Brain pericyte (primary cell): ENCODE measurements around the gene SPEG.

Experiments used
- DNase-seq: peaks from one replicate; pipeline ENCODE4 v3.0.0-alpha.2; 2012; ENCODE audit warnings: low read depth, low spot score

SPEG gene

GRCh38 chr2:219477179-219477578 lies 42.5 kb downstream of the SPEG start:
- DNase-seq, result no peak

DNA sequence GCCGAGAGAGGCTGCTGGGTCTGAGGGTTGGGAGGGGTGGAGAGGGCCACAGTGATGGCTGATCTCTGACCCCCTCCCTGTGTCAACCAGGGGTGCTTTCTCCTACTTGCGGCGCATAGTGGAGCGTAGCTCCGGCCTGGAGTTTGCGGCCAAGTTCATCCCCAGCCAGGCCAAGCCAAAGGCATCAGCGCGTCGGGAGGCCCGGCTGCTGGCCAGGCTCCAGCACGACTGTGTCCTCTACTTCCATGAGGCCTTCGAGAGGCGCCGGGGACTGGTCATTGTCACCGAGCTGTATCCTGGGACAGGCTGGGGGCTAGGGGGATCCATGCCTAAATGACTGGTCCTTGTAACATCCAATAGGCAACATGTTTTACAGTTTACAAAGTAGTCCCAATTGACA lies 43.2 kb downstream of the SPEG start:
- no peak for DNase-seq

- DNase-seq, result no peak
Observed at GRCh38 chr2:219478916-219479315, 44.3 kb downstream of the SPEG start.

DNA sequence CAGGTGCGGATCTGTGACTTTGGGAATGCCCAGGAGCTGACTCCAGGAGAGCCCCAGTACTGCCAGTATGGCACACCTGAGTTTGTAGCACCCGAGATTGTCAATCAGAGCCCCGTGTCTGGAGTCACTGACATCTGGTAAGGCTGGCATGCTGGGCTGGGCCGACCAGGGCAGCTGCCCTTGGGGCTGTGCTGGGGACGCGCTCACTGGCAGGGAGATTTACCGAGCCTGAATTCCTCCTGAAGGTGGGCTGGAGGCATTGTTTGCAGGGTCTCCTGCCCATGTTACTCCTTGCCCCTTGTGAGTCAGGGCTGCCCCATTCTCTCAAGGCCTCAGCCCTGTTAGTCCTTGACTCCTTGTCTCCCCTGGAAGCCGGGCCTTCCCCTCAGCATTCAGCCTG lies 45.4 kb downstream of the SPEG start:
- DNase-seq, result no peak

DNA sequence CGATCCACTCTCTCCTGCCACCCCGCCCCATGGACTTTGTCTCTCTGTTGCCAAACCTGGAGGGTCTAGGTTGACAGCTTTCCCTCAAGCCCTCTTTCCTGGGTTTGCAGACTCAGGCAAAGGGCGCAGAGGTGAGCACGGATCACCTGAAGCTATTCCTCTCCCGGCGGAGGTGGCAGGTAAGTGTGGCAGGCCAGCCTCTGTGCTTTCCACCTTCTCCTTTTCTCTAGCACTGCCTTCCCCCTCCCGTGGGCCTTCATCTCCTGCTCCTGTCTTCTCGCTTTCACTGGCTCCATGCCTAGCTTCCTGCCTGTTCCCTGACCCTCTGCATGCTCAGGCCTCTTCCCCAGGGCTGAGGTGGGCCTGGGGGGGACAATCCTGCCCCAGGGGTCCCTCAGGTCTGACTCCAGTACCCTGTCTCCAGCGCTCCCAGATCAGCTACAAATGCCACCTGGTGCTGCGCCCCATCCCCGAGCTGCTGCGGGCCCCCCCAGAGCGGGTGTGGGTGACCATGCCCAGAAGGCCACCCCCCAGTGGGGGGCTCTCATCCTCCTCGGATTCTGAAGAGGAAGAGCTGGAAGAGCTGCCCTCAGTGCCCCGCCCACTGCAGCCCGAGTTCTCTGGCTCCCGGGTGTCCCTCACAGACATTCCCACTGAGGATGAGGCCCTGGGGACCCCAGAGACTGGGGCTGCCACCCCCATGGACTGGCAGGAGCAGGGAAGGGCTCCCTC lies 48.2 kb downstream of the SPEG start:
- no peak for DNase-seq

GRCh38 chr2:219483451-219484342 lies 49.1 kb downstream of the SPEG start:
- no peak for DNase-seq

DNA sequence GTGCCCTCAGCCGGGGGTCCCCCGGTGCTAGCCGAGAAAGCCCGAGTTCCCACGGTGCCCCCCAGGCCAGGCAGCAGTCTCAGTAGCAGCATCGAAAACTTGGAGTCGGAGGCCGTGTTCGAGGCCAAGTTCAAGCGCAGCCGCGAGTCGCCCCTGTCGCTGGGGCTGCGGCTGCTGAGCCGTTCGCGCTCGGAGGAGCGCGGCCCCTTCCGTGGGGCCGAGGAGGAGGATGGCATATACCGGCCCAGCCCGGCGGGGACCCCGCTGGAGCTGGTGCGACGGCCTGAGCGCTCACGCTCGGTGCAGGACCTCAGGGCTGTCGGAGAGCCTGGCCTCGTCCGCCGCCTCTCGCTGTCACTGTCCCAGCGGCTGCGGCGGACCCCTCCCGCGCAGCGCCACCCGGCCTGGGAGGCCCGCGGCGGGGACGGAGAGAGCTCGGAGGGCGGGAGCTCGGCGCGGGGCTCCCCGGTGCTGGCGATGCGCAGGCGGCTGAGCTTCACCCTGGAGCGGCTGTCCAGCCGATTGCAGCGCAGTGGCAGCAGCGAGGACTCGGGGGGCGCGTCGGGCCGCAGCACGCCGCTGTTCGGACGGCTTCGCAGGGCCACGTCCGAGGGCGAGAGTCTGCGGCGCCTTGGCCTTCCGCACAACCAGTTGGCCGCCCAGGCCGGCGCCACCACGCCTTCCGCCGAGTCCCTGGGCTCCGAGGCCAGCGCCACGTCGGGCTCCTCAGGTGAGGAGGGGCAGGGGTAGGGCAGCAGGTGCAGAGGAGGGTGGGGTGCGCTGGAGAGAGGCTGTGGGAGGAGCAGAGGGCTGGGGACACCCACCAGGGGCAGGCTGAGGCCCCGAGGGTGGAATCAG lies 49.9 kb downstream of the SPEG start:
- DNase-seq, result no peak

GRCh38 chr2:219485201-219485580 lies 50.5 kb downstream of the SPEG start:
- DNase-seq, result no peak

- no peak for DNase-seq
Observed at GRCh38 chr2:219486380-219486959, 51.8 kb downstream of the SPEG start.

DNA sequence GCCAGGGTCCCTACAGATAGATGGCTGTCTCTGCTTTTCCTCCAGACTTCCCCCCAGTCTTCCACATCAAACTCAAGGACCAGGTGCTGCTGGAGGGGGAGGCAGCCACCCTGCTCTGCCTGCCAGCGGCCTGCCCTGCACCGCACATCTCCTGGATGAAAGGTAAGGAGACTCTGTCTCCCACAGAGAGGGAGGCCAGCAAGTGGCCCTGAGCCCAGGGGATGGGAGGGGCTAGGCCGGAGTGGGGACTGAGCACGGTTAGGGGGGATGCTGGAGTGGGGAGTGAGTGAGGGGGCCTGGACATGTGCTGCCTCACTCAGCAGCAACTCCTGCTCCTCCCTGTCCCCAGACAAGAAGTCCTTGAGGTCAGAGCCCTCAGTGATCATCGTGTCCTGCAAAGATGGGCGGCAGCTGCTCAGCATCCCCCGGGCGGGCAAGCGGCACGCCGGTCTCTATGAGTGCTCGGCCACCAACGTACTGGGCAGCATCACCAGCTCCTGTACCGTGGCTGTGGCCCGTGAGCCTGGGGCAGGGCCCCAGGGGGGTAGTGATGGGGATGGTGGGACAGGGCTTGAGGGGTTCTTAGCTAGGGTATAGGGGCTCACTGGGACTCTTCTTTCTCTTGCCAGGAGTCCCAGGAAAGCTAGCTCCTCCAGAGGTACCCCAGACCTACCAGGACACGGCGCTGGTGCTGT lies 53.7 kb downstream of the SPEG start:
- DNase-seq, result no peak

- no peak for DNase-seq
Observed at GRCh38 chr2:219488844-219489194, 54.2 kb downstream of the SPEG start.

DNA sequence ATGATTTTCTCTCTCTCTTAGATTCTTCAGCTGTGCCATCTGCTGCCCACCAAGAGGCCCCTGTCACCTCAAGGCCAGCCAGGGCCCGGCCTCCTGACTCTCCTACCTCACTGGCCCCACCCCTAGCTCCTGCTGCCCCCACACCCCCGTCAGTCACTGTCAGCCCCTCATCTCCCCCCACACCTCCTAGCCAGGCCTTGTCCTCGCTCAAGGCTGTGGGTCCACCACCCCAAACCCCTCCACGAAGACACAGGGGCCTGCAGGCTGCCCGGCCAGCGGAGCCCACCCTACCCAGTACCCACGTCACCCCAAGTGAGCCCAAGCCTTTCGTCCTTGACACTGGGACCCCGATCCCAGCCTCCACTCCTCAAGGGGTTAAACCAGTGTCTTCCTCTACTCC lies 54.7 kb downstream of the SPEG start:
- no peak for DNase-seq

GRCh38 chr2:219490186-219490585 lies 55.5 kb downstream of the SPEG start:
- DNase-seq, result no peak

- no peak for DNase-seq
Observed at GRCh38 chr2:219490600-219491130, 56.0 kb downstream of the SPEG start.

DNA sequence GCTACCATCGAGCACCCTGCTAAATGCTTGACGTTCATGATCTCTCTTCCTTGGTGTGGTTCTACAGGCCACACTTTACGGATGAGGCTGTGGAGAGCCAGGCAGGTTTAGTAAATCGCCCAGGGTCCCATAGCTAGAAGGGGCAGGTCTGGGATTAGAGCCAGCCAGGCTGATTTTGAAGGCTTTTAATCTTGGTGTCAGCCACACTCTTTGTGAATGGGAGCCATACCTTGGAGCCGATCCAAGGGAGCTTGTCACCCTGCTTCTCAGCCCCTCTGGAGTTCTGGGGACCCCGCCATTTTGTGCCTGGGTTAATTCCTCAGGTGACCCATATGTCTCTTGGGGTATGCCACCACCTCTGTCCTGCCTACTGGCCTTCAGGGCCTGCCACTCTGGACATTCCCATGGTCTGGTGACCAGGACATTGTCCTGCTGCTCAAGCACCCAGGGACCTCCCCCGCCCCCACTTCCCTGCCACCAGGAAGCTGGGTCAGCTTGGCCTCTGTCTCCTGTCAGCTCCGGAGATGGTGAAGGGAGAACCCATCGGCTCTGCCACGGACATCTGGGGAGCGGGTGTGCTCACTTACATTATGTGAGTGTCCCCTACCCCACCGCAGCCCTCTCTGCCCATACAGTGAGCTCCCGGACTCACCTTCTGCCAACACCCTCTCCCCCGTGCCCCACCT lies 56.8 kb downstream of the SPEG start:
- no peak for DNase-seq

GRCh38 chr2:219492575-219492974 lies 57.9 kb downstream of the SPEG start:
- no peak for DNase-seq

- no peak for DNase-seq
Observed at GRCh38 chr2:219493086-219493485, 58.4 kb downstream of the SPEG start.

DNA sequence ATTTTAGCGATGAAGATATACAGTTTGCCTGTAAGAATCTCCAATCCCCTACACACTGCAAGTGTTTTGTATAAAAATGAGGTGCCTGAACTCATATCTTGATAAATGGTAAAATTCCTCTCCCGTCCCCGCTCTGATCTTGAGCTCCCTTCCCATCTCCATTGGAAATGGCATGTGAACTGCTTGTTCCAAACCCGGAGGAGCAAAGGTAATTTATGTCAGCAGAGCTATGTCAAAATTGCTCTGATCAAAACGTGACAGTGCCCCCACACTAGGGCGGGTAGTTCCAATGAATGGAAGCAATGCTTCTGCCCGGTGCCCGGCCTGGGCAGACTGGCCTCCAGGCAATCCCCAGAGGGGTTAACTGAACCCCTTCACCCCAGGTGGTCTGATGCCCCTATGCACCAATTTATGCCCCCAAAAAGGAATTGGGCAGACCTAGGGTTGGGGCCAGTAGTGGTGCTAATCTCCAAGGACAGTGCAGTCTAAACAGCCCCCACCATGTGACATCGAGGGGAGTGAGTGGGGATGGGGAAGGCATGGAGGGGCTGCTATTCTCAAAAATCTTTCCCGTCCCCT lies 60.4 kb downstream of the SPEG start:
- no peak for DNase-seq

- no peak for DNase-seq
Observed at GRCh38 chr2:219495531-219496122, 61.0 kb downstream of the SPEG start.
